Stimulated activated effector memory CD8-positive, alpha-beta T cell treated with anti-CD3 and anti-CD28 coated beads, Interleukin-12 subunit alpha, Interleukin-12 subunit beta, amount 100 ng/mL, for 72 hours (primary cell): ENCODE measurements around the gene ATP10B.

ENCODE experiments used
- ATAC-seq: fragments of 150-1000 bp; cut with Tn5 transposase; 2 replicates; pipeline ENCODE4 v1.10.0; 2021
- DNase-seq, 2 donors: peaks; one replicate each; pipeline ENCODE4 v3.0.0; 2021 to 2022; ENCODE audit warnings: low spot score in 2 of 2
- H3K27ac Mint-ChIP-seq: one replicate; pipeline ENCODE4 v1.8.0; 2022; ENCODE audit warnings: mild to moderate bottlenecking, mixed read lengths
- H3K36me3 Mint-ChIP-seq: one replicate; pipeline ENCODE4 v1.8.0; 2022; ENCODE audit warnings: mild to moderate bottlenecking, mixed read lengths
- H3K4me1 Mint-ChIP-seq: one replicate; pipeline ENCODE4 v1.8.0; 2022; ENCODE audit warnings: mixed read lengths
- H3K4me3 Mint-ChIP-seq: one replicate; pipeline ENCODE4 v1.8.0; 2022; ENCODE audit warnings: mild to moderate bottlenecking, mixed read lengths
- H3K9me3 Mint-ChIP-seq: one replicate; pipeline ENCODE4 v1.8.0; 2022; ENCODE audit warnings: mixed read lengths

Gene ATP10B

DNA sequence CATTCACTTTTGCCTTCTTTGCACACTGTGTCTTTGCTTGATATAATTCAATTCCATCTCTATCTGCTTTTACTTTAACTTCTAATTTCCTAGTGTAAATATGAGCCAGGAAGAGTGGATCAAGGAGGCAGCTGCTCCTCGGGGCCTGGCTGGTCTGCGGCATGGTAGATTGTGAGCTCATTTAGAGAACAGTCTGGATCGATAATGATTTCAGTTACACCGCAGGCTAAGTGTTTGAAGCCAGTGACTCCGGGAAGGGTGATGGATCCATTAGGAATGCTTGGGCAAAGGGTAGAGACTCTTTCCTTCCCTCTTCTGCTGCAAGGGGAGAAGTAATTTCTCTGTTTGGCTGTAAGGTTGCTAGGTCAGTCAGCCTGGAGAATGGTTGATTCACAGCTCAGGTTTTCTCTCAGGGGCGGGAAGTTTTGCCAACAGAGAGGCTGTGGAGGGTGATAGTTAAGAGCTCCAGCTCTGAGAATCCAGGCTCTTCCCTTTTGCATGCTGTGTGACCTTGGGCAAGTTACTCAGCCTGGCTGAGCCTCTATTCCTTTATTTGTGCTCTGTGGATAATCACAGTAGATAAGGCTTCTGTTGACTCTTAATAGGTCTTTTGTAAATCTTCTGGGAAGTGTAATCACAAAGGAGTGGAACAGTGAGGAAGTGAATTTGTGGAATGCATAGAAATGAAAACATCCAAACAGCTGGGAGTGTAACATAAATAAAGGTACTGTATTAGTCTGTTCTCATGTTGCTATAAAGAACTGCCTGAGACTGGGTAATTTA is 331.2 kb downstream of the ATP10B start:
- ATAC-seq (no peak), DNase-seq (no peak)
- H3K27ac Mint-ChIP-seq = no peak overlapping the region
- H3K4me1 Mint-ChIP-seq = peaks cover 4% of the 10 kb centered on the region
- no peak overlapping the region for H3K4me3 Mint-ChIP-seq
- H3K9me3 Mint-ChIP-seq = no peaks in the 10 kb centered on the region
- H3K36me3 Mint-ChIP-seq = no peaks in the 10 kb centered on the region

DNA sequence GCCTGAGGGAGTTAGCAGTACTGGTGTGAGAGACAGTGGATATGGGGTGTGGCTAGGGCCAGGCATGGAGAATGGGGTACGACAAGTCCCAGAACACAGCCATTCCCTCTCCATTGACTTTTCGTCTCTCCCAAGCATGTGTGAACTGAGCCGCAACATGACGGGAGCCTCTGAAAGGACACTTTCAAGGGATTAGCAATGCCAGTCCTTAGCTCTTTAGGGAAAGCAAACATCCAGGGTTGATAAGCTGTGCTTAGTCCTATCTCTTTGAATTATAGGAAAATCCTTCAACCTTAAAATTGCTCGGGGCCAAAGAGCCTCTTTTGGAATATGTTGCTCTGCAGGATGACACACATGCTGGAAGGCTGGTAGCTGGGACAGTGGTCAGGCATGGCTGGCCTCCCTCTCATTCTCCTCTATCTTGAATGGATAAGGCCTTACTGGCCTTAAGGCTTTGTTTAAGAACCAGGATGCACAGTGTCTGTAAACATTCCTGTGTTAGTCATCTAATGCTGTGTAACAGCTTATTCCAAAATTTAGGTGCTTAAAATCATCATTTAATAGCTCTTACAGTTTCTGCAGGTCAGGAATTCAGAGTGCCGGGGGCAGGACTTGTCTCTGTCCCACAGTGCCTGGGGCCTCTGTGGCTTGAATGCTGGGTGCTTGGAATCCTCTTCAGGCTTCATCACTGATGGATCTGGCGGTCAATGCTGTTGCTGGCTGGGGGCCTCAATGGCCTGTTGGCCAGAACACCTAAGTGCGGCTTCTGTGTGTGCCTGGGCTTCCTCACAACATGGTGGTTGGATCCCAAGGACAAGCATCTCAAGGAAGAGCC is 335.1 kb downstream of the ATP10B start:
- no peak overlapping the region for H3K4me3 Mint-ChIP-seq
- H3K36me3 Mint-ChIP-seq = no peaks in the 10 kb centered on the region
- H3K9me3 Mint-ChIP-seq = no peaks in the 10 kb centered on the region
- ATAC-seq (no peak), DNase-seq (no peak)
- no peak overlapping the region for H3K27ac Mint-ChIP-seq
- no peaks in the 10 kb centered on the region for H3K4me1 Mint-ChIP-seq

DNA sequence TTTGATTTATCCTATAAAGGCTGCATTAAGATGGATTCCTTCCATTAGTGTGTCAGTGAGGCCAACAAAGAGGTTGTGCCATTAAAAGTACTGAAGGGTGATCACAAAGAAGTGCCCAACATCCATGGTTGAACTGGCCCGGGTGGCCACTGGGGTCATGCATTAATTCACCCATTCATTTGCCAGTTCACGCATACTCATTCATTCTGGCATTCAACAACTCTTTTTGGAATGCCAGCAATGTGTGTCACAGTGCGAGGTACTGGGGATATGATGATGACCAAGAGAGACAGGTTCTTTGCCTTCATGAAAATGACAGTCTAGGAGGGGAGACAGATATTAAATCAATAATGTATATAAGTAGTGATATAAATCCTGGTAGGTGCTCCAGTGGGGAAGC is 337.1 kb downstream of the ATP10B start:
- DNase-seq (no peak), ATAC-seq (no peak)
- Mint-ChIP-seq H3K4me3 (no peak overlapping the region), H3K9me3 (no peaks in the 10 kb centered on the region), H3K4me1 (no peaks in the 10 kb centered on the region), H3K27ac (no peak overlapping the region), H3K36me3 (no peaks in the 10 kb centered on the region)

DNA sequence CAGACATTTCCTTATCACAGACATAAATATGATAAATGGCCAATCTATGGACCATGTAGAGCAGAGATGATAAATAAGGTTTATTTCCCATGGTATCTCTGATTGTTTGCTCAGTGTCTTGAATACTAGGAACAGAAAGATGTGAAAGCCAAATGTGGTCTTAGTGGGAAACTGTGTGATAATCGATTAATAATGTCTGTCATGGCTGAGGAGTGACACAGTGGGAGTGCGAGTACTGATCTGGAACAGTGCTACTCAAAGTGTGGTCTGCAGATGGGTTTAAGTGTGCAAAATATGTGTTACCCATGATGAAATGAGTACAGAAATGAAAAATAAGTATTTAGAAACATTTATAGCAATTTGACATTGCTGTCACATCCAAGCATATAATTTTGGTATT is 337.8 kb downstream of the ATP10B start:
- ATAC-seq (no peak), DNase-seq (no peak)
- Mint-ChIP-seq H3K9me3 (no peaks in the 10 kb centered on the region), H3K27ac (no peak overlapping the region), H3K4me1 (peaks cover 3% of the 10 kb centered on the region), H3K36me3 (no peaks in the 10 kb centered on the region), H3K4me3 (no peak overlapping the region)

GRCh38 chr5:160513485-160513884 is 338.5 kb downstream of the ATP10B start:
- ATAC-seq = no peak
- no peaks in the 10 kb centered on the region for H3K9me3 Mint-ChIP-seq
- no peak overlapping the region for H3K27ac Mint-ChIP-seq
- DNase-seq = no peak
- H3K4me1 Mint-ChIP-seq = peaks cover 10% of the 10 kb centered on the region
- no peaks in the 10 kb centered on the region for H3K36me3 Mint-ChIP-seq
- no peak overlapping the region for H3K4me3 Mint-ChIP-seq
